HG03066 (cell line): ENCODE measurements around the gene FBXL4.
"Not testable (repeated sequence)": the region's sequence is repeated elsewhere in the genome, so short reads cannot be mapped to it uniquely, and the experiment has no call there.

ENCODE experiments used
- ATAC-seq: cut with Tn5 transposase; IDR thresholded peaks from one replicate; pipeline ENCODE4 v1.9.1; 2021; ENCODE audit warnings: low read depth; ENCODE audit not compliant: unreplicated experiment

Gene FBXL4

GRCh38 chr6:98946266-98946878 lies 1.4 kb downstream of the FBXL4 start:
- no peak for ATAC-seq

GRCh38 chr6:98945311-98946115 lies 2.2 kb downstream of the FBXL4 start:
- ATAC-seq, result no peak

- ATAC-seq, result no peak
Observed at GRCh38 chr6:98944598-98945081, 3.1 kb downstream of the FBXL4 start.

GRCh38 chr6:98944168-98944567 lies 3.6 kb downstream of the FBXL4 start:
- ATAC-seq, result no peak

GRCh38 chr6:98942263-98942803 lies 5.4 kb downstream of the FBXL4 start:
- no peak for ATAC-seq

- no peak for ATAC-seq
Observed at GRCh38 chr6:98941319-98941718, 6.4 kb downstream of the FBXL4 start.

GRCh38 chr6:98937351-98937750 lies 10.4 kb downstream of the FBXL4 start:
- no peak for ATAC-seq

GRCh38 chr6:98932381-98932780 lies 15.4 kb downstream of the FBXL4 start:
- ATAC-seq, result no peak

- no peak for ATAC-seq
Observed at GRCh38 chr6:98931696-98932095, 16.1 kb downstream of the FBXL4 start.

- ATAC-seq, result no peak
Observed at GRCh38 chr6:98929498-98930060, 18.2 kb downstream of the FBXL4 start.

GRCh38 chr6:98928688-98929087 lies 19.1 kb downstream of the FBXL4 start:
- no peak for ATAC-seq

GRCh38 chr6:98927534-98927933 lies 20.2 kb downstream of the FBXL4 start:
- no peak for ATAC-seq

GRCh38 chr6:98925831-98926230 lies 21.9 kb downstream of the FBXL4 start:
- ATAC-seq, result no peak

- no peak for ATAC-seq
Observed at GRCh38 chr6:98924647-98925046, 23.1 kb downstream of the FBXL4 start.

GRCh38 chr6:98920904-98921431 lies 26.8 kb downstream of the FBXL4 start:
- peak; percentile 93 for ATAC-seq

GRCh38 chr6:98910946-98911345 lies 36.8 kb downstream of the FBXL4 start:
- not testable (repeated sequence) for ATAC-seq

GRCh38 chr6:98909236-98909635 lies 38.5 kb downstream of the FBXL4 start:
- no peak for ATAC-seq

GRCh38 chr6:98906342-98906741 lies 41.4 kb downstream of the FBXL4 start:
- ATAC-seq, result not testable (repeated sequence)

GRCh38 chr6:98905759-98906158 lies 42.0 kb downstream of the FBXL4 start:
- ATAC-seq, result no peak

- no peak for ATAC-seq
Observed at GRCh38 chr6:98904096-98904495, 43.6 kb downstream of the FBXL4 start.

- ATAC-seq, result no peak
Observed at GRCh38 chr6:98900706-98901105, 47.0 kb downstream of the FBXL4 start.
